ENCODE data around the gene RGS3.

Gene RGS3

GRCh38 chr9:113465599-113466140 lies 2.1 kb downstream of the RGS3 start:
- DNase-seq (ENCODE audit: low read depth in 4 of 4, low spot score in 1 of 4) = no peak

DNA sequence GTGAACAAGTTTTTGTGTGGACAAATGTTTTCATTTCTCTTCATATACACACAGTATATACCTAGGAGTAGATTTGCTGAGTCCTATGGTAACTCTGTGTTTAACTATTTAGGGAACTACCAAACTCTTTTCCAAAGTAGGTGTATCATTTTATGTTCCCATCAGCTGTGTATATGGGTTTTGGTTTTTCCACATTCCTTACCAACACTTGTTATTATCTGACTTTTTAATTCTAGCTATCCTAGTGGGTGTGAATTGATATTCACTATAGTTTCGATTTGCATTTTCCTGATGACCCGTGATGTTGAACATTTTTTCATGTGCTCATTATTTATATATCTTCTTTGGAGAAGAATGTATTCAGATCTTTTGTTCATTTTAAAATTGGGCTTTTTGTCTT lies 3.7 kb downstream of the RGS3 start:
- no peak for DNase-seq (ENCODE audit: low read depth in 4 of 4, low spot score in 1 of 4)

DNA sequence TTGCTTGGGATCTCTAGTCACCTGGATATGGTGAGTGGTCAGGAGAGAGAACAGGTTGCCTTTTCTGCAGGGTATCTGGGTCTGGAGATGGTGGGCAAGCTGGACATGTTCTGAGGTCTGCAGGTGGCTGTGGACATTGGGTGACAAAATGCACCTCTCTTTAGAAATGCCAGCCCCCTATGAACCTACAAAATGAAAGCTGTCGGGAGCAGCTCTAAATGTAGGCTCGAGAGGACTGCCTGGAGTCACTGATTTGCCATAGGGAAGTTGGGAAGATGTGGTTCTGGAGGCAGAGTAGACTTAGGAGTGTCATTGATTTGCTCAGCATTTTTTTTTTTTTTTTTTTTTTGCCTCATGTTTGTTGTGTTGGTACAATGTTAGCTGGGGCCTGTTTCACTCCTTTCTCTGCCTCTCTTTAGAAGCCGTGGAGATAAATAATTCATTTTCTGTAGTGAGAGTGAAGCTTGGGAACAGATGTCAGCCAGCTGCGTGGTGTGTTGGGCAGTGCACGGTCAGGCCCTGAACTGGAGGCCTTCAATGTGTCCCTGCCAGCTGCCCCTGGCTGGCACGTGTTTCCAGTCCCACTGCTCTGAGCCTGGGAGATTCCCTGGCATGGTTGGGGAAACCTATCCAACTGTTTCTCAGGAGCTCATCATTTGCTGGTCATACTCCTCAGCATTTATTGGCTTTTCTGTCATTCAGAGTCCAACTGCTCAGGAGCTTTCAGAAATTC lies 5.4 kb downstream of the RGS3 start:
- no peak for DNase-seq (ENCODE audit: low read depth in 4 of 4, low spot score in 1 of 4)

- DNase-seq (ENCODE audit: low read depth in 4 of 4, low spot score in 1 of 4) = no peak
Measured at GRCh38 chr9:113471143-113471542, 7.6 kb downstream of the RGS3 start.

DNA sequence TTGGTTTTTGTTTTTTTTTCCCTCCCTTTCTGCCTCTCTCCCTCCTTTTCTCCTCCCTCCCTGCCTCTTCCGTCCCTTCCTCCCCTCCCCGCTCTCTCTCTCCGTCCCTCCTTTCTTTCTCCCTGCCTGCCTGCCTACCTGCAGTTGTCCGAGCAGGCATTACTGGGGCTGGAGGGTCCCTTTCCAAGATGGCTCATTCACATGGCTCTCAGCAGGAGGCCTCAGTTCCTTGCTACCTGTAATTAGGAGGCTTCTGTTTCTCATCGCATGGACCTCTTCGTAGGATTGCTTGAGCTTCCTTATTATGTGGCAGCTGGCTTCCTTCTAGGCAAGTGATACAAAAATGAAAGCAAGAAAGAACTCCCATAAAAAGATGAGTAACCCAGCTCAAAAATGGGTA lies 8.0 kb downstream of the RGS3 start:
- DNase-seq (ENCODE audit: low read depth in 4 of 4, low spot score in 1 of 4) = no peak

DNA sequence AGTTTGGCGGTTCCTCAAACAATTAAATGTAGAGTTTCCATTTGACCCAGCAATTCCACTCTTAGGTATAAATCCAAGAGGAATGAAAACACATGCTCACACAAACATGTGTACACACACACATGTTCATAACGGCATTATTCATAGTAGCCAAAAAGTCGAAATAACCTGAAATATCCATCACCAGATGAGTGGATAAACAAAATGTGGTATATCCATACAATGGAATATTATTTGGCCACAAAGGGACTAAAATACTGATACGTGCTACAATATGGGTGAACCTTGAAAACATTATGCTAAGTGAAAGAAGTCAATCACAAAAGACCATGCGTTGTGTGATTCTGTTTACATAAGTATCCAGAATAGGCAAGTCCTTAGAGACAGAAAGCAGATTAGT lies 8.7 kb downstream of the RGS3 start:
- no peak for DNase-seq (ENCODE audit: low read depth in 4 of 4, low spot score in 1 of 4)

GRCh38 chr9:113474360-113475028 lies 11.0 kb downstream of the RGS3 start:
- no peak for DNase-seq (ENCODE audit: low read depth in 4 of 4, low spot score in 1 of 4)

DNA sequence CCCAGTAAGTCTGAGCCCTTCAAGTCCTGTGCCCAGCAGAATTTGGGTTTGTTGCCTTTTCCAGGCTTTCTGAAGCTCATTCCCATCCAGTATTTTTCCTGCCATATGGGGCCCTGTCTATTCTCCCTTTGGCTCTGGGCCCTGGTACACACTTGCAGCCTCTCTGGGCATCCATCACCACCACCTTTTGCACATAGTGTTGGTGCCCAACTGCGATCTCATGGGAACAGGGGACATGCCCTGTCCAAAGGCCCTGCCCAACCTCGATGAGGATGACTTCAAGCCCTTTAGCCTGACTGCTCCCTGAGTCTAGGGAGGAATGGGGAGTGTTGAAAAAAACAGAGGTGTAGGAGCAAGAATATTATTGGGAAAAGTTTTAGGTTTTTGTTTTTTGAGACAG lies 11.5 kb downstream of the RGS3 start:
- DNase-seq (ENCODE audit: low read depth in 4 of 4, low spot score in 1 of 4) = no peak

- DNase-seq (ENCODE audit: low read depth in 4 of 4, low spot score in 1 of 4) = no peak
Measured at GRCh38 chr9:113475992-113476391, 12.5 kb downstream of the RGS3 start.

- no peak for DNase-seq (ENCODE audit: low read depth in 4 of 4, low spot score in 1 of 4)
Measured at GRCh38 chr9:113476511-113476916, 13.0 kb downstream of the RGS3 start.

DNA sequence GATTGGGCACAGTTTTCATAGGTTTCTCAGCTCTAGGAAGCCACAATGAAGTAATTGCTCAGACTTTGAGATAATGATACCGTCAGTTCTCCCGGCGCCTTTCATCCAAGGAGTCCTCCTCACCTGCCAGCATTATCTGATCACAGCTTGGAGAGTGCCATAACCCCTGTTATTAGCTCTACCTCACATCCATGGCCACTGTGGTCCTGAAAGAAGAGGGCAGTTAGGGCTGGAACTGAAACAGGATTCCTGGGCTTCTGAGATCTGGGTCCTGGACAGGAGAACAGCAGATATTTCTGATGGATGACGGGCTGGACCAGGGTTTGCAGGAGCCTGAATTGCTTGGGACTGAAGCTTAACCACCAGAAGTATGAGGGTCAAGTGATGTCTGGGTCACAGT lies 13.5 kb downstream of the RGS3 start:
- DNase-seq (ENCODE audit: low read depth in 4 of 4, low spot score in 1 of 4) = no peak

DNA sequence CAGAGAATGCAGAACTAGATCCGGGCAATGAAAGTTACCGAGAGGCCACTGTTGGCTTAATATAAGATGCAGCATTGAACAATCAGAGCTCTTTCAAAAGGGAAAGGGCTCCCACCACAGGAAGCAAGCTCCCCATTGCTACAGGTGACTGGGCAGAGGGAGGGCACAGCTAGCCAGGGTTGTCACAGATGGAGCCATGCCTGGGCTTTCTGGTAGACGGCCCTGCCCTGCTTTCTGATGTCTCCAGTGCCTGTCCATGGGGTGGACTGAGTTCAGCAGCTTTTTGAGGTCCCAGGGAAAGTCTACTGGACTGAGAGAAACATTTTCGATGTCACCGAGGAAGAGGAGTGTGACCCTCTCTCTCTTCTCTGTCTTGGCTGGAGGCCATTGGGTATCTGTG lies 14.1 kb downstream of the RGS3 start:
- DNase-seq (ENCODE audit: low read depth in 4 of 4, low spot score in 1 of 4) = no peak

- no peak for DNase-seq (ENCODE audit: low read depth in 4 of 4, low spot score in 1 of 4)
Measured at GRCh38 chr9:113479174-113479621, 15.7 kb downstream of the RGS3 start.

DNA sequence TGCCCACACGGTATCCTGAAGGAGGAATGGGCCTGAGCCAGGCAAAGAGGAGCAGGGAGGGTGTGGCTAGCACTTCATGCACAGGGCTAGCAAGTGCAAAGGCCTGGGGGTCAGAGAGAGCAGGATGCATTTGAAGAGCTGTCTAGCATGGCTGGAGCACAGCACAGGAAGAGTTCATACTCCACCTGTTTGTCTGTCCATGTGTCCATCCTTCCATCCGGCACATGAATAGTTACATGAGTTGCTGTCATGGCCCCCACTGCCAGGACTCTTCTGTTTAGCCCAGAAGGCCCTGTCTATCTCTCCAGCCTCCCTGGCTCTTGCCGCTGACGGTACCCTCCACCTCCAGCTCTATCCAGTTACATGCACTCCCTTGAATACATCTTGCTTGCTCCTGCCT lies 17.1 kb downstream of the RGS3 start:
- no peak for DNase-seq (ENCODE audit: low read depth in 4 of 4, low spot score in 1 of 4)

DNA sequence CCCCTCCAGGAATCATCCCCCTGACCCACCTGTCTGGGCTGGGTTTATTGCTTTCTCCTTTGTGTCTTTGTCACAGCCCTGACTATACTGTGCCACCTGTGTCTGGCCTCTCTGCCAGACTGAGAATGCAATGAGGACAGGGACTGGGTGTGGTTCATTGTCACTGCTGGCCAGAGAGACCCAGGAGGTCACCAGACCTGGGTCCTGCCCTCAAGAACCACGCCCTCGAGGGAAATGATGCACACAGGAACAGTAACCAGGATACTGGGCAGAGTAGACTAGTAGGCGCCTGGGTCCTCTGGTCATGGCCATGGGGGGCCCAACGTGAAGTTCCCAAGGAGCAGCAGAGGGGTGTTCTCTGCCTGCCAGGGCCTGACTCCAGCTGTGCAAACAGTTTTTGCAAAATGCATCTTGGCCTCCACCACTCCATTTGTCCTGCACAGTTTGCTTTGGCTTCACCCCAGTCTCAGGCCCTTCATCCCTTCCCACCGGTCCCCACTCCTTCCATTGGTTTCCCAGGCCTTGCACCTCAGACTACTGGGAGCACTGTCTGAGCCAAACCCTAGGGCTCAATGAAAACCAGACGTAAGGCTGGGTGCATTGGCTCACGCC lies 17.8 kb downstream of the RGS3 start:
- no peak for DNase-seq (ENCODE audit: low read depth in 4 of 4, low spot score in 1 of 4)

DNA sequence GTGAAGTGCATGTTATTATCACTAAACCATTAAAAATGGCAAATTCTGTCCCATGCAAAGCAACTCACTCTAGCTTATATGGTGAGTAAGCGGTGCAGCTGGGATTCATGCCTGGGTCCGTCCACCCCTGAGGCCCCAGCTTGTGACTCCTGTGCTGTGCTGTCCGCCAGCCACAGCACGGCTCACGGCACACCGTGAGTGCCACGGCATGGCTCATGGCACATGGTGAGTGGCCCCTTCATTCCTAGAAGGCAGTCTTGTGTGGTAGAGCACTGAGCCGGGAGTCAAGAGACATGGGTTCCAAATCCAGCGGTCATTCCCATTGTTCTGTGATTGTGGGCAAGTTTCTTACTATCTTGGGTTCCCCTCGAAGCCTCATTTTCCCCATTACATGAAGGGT lies 18.8 kb downstream of the RGS3 start:
- DNase-seq (ENCODE audit: low read depth in 4 of 4, low spot score in 1 of 4) = no peak

DNA sequence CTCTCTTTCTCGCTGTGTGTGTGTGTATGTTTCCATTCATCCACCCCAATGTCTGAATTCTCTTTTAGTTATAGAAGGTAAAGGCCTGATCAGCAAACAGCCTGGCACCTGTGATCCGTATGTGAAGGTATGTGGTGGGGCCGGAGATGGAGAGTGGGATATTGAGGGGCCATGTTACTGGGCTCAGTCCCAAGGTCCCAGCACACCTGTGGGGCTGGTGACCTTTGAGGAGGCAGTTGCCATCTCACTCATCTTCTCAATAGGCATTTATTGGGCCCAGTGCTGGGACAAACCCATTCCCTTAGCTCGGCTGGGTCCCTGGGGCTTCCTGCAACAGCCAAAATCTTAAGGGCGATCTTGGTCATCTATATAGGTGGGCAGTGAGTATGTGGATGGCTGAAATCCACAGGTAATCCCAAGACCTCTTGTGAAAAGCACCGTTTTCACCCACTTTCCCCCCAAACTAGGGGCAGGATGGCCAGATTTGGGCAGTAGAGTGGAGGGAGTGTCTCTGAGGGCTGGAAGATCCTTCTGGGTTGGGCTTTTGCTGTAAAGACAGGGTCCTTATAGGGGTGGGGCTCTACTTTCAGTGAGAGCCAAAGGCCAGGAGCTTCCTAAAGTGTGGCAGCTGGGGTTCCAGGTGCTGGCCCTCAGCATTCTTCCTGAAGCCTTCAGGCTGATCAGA lies 19.6 kb downstream of the RGS3 start:
- DNase-seq (ENCODE audit: low read depth in 4 of 4, low spot score in 1 of 4) = no peak

- DNase-seq (ENCODE audit: low read depth in 4 of 4, low spot score in 1 of 4) = no peak
Measured at GRCh38 chr9:113483676-113484257, 20.2 kb downstream of the RGS3 start.

DNA sequence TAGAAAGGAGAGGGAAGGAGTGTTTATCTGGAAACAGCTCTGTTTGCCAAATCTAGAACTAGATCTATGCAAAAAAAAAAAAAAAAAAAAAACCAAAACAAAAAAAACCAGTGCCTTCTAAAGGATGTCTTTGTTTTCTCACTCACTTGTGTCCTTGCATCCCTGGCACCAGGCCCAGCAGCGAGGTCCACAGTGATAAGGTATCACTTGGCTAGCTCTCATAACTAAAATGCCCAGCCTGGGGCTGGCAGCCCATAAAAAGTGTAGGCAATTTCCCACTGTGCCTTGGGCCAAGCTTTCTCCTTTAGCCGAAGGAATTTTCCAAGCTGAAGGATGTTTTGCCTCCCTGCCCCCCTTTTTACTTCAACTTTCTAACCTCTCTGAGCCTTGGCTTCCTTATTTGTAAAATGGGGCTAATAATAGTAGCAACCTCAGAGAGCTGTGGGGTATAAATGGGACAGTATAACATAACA lies 20.8 kb downstream of the RGS3 start:
- no peak for DNase-seq (ENCODE audit: low read depth in 4 of 4, low spot score in 1 of 4)

GRCh38 chr9:113485761-113486115 lies 22.2 kb downstream of the RGS3 start:
- no peak for DNase-seq (ENCODE audit: low read depth in 4 of 4, low spot score in 1 of 4)

DNA sequence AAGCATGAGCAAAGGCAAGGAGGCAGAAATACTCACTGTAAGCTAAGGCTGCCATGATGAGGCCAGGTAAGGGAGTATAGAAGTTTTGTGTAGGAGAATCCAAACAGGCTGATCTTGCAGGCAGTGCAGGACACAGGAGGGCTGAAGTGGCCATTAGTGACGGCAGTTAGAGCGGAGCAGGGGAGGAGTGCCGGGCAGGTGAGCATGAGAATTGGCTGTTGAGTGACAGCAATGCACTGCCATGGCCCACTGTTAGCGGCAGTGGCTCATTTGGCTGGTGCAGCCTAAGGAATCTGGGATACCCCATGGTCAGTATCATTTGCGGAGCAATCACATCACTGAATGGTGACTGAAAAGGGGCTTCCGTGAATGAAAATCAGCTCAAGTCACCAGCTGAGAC lies 22.8 kb downstream of the RGS3 start:
- DNase-seq (ENCODE audit: low read depth in 4 of 4, low spot score in 1 of 4) = no peak

Data from stimulated activated CD4-positive, alpha-beta T cell treated with anti-CD3 and anti-CD28 coated beads, Interleukin-1b, Interleukin-23, amount 100 ng/mL, for 24 hours (primary cell).